HepG2 (cell line): ENCODE data around the gene RHOBTB1. TPM values are rescaled to one million over a fixed set of nuclear protein-coding genes. Genes with fewer than 3 reads are reported as not detected.

Source experiments
- ATAC-seq: fragments of 200-7000 bp; cut with Tn5 transposase; 3 replicates; pipeline ENCODE4 v1.9.1; 2020; ENCODE audit warnings: mild to moderate bottlenecking, moderate library complexity
- BruUV-seq: library from RNA; stranded (reverse); fragments of 400-500 nt; replicated peaks from 2 replicates; lab custom pipeline; 2021; lab: Mats Ljungman, UMichigan
- CTCF ChIA-PET: fragments of 300-600 bp; formaldehyde crosslinking; extraction: SDS; loops from one replicate; lab custom pipeline; 2021; ENCODE audit warnings: low total read pairs, inconsistent platforms, low intra/inter-chr PET ratio; lab: Yijun Ruan, JAX
- POLR2A ChIA-PET: fragments of 350-600 bp; sonication (Branson Sonifier 250); formaldehyde crosslinking; loops from one replicate; lab custom pipeline; 2020; ENCODE audit warnings: antibody characterized with exemption, inconsistent platforms; lab: Yijun Ruan, JAX
- DNase-seq: peaks from one replicate; pipeline ENCODE4 v3.0.0-alpha.2; 2015; ENCODE audit warnings: low spot score
- FAIRE-seq: peaks from 3 replicates; lab custom pipeline; 2011; peaks lifted over from hg19 to GRCh38; lab: Jason Lieb, UNC
- H2AFZ ChIP-seq: one replicate; pipeline ENCODE4 v1.6.1; 2011; ENCODE audit warnings: low read length, inconsistent platforms
- H3K27ac ChIP-seq: fragments of 300-600 bp; 3 replicates; pipeline ENCODE4 v1.8.0; 2011; ENCODE audit warnings: mixed run types, mild to moderate bottlenecking, mixed read lengths, low read length, inconsistent platforms; ENCODE audit not compliant: insufficient read depth; ENCODE audit errors: extremely low read length
- H3K27me3 ChIP-seq, 2 experiments: fragments of 200-600 bp in 1 of 2; 2 replicates in 1 of 2; 3 replicates in 1 of 2; pipeline versions ENCODE4 v1.6.0 to v1.8.0; 2011; ENCODE audit warnings: low read length in 2 of 2, mild to moderate bottlenecking in 2 of 2, moderate library complexity in 2 of 2, inconsistent platforms in 1 of 2; ENCODE audit not compliant: insufficient read depth in 2 of 2, control insufficient read depth in 1 of 2
- H3K36me3 ChIP-seq, 2 experiments: fragments of 200-600 bp in 1 of 2; replicated peaks in 1 of 2; 2 replicates in 1 of 2; 3 replicates in 1 of 2; pipeline versions ENCODE4 v1.5.1 to v1.8.0; 2011; ENCODE audit warnings: low read length in 2 of 2, inconsistent platforms in 1 of 2; ENCODE audit not compliant: insufficient read depth in 2 of 2, control insufficient read depth in 1 of 2
- H3K4me1 ChIP-seq: 2 replicates; pipeline ENCODE4 v1.5.1; 2012; ENCODE audit warnings: low read length, inconsistent platforms; ENCODE audit not compliant: insufficient read depth
- H3K4me2 ChIP-seq: 2 replicates; pipeline ENCODE4 v1.6.0; 2011; ENCODE audit warnings: low read depth, low read length, inconsistent platforms
- H3K4me3 ChIP-seq, 3 experiments: fragments of 200-600 bp in 1 of 3; sonication (generic), shearing (Covaris generic) in 1 of 3; replicated peaks in 1 of 3; 2 replicates each; pipeline ENCODE4 v1.5.1; 2011 to 2016; ENCODE audit warnings: low read length in 3 of 3, inconsistent platforms in 2 of 3, low read depth in 2 of 3, mild to moderate bottlenecking in 2 of 3, control low read depth in 1 of 3, mixed read lengths in 1 of 3; ENCODE audit not compliant: insufficient read depth in 1 of 3
- H3K79me2 ChIP-seq: one replicate; pipeline ENCODE4 v1.6.1; 2011; ENCODE audit warnings: low read length, inconsistent platforms; ENCODE audit not compliant: insufficient read depth
- H3K9ac ChIP-seq: 2 replicates; pipeline ENCODE4 v1.6.0; 2011; ENCODE audit warnings: mild to moderate bottlenecking, low read depth, low read length, inconsistent platforms; ENCODE audit not compliant: insufficient read depth
- H3K9me3 ChIP-seq: 2 replicates; pipeline ENCODE4 v1.5.1; 2012; ENCODE audit warnings: mild to moderate bottlenecking, low read length
- H4K20me1 ChIP-seq: 2 replicates; pipeline ENCODE4 v1.6.0; 2011; ENCODE audit warnings: inconsistent platforms, mild to moderate bottlenecking, low read length, moderate library complexity; ENCODE audit not compliant: insufficient read depth
- CCDC6 ChIP-seq: sonication (generic); formaldehyde crosslinking; IDR thresholded peaks from 2 replicates; pipeline ENCODE4 v1.8.1; 2022; ENCODE audit warnings: mild to moderate bottlenecking, missing genetic modification reagents, moderate library complexity
- MTF1 ChIP-seq: sonication (generic); formaldehyde crosslinking; IDR thresholded peaks from 2 replicates; pipeline ENCODE4 v1.5.0; 2020; ENCODE audit warnings: missing genetic modification reagents
- NFIC ChIP-seq: IDR thresholded peaks from 2 replicates; pipeline ENCODE4 v1.6.1; 2012; ENCODE audit warnings: mild to moderate bottlenecking, low read length, inconsistent platforms
- ZBTB21 ChIP-seq: sonication (generic); formaldehyde crosslinking; IDR thresholded peaks from 2 replicates; pipeline ENCODE4 v1.4.0; 2020; ENCODE audit warnings: missing genetic modification reagents
- ZNF451 ChIP-seq: sonication (generic); formaldehyde crosslinking; IDR thresholded peaks from 2 replicates; pipeline ENCODE4 v1.5.0; 2020; ENCODE audit warnings: mild to moderate bottlenecking, missing genetic modification reagents
- ZNF775 ChIP-seq: sonication (generic); formaldehyde crosslinking; IDR thresholded peaks from 2 replicates; pipeline ENCODE4 v1.4.0; 2020; ENCODE audit warnings: missing genetic modification reagents, mild to moderate bottlenecking, moderate library complexity, borderline replicate concordance
- in situ Hi-C: cut with HindIII; loops from 2 replicates; pipeline ENCODE4 v1.10.0; 2017; ENCODE audit warnings: low pct_unique_long_range_greater_than_20kb; ENCODE audit not compliant: extremely low pct_ligation_motif_present
- intact Hi-C: fragments of 100-400 bp; cut with micrococcal nuclease; formaldehyde crosslinking; loops from one replicate; pipeline ENCODE4 v1.10.0; 2022; ENCODE audit not compliant: unreplicated experiment
- polyA plus RNA-seq, 8 experiments: library from polyadenylated mRNA; depleted of rRNA in 3 of 8; stranded (reverse) in 7 of 8; unstranded in 1 of 8; fragments of >200 nt; fragmentation: Illumina TruSeq in 4 of 8; extraction: Trizol in 4 of 8; gene quantifications; 2 replicates each; pipeline versions ENCODE4 v1.2.1 to v1.2.3, GENCODE V29; 2011 to 2016; ENCODE audit warnings: low read depth in 4 of 8, missing spikeins in 1 of 8, mixed read lengths in 1 of 8; ENCODE audit not compliant: insufficient read depth in 1 of 8
- total RNA-seq, 5 experiments: library from RNA; depleted of rRNA; stranded (reverse); fragments of >200 nt; fragmentation: Illumina TruSeq; extraction: Trizol; gene quantifications; 2 replicates each; pipeline ENCODE4 v1.2.3, GENCODE V29; 2016; ENCODE audit warnings: low read depth in 1 of 5
- TF ChIP-seq, protein P1 (sequence below): sonication (generic); formaldehyde crosslinking; IDR thresholded peaks from 2 replicates; pipeline ENCODE4 v1.8.1; 2023; ENCODE audit warnings: mild to moderate bottlenecking, missing genetic modification reagents
- TF ChIP-seq, protein P2 (sequence below): sonication (generic); formaldehyde crosslinking; IDR thresholded peaks from 2 replicates; pipeline ENCODE4 v1.5.0; 2020; ENCODE audit warnings: mild to moderate bottlenecking, missing genetic modification reagents
- TF ChIP-seq, protein P3 (sequence below): sonication (generic); formaldehyde crosslinking; IDR thresholded peaks from 2 replicates; pipeline ENCODE4 v1.4.0; 2020; ENCODE audit warnings: missing genetic modification reagents

Gene RHOBTB1
- total and polyA plus RNA-seq, 2 of the 13 experiments (the other 11 are each of a cell fraction or from before 2014, with no cell fraction given) = 18.8 to 59.5 TPM

DNA sequence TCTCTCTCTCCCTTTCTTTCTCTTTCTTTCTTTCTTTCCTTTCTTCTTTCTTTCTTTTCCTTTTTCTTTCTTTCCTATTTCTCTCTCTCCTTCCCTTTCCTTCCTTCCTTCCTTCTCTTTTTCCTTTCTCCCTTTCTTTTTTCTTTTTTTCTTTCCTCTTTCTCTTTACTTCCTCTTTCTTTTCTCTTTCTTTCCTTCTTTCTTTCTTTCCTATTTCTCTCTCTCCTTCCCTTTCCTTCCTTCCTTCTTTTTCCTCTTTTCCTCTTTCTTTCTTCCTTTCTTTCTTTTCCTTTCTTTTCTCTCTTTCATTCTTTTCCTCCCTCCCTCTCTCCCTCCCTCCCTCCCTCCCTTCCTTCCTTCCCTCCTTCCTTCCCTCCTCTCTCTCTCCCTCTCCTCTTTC, 81.5 kb downstream of the RHOBTB1 start:
- intact Hi-C loops = no loop called here
- no peaks in the 10 kb centered on the region for H3K4me1 ChIP-seq
- DNase-seq (no peak), ATAC-seq (no peak), FAIRE-seq (no peak)
- H2AFZ ChIP-seq = no peak overlapping the region
- H3K9me3 ChIP-seq = no peaks in the 10 kb centered on the region
- no peak overlapping the region for H3K27ac ChIP-seq
- in situ Hi-C loops = no loop called here
- CTCF ChIA-PET = no interaction called here
- TF ChIP-seq MTF1 (CRISPR knock-in tag) = no peak
- TF ChIP-seq, protein P1, sequence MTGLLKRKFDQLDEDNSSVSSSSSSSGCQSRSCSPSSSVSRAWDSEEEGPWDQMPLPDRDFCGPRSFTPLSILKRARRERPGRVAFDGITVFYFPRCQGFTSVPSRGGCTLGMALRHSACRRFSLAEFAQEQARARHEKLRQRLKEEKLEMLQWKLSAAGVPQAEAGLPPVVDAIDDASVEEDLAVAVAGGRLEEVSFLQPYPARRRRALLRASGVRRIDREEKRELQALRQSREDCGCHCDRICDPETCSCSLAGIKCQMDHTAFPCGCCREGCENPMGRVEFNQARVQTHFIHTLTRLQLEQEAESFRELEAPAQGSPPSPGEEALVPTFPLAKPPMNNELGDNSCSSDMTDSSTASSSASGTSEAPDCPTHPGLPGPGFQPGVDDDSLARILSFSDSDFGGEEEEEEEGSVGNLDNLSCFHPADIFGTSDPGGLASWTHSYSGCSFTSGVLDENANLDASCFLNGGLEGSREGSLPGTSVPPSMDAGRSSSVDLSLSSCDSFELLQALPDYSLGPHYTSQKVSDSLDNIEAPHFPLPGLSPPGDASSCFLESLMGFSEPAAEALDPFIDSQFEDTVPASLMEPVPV = no peak
- no peak for TF ChIP-seq ZBTB21 (CRISPR knock-in tag)
- TF ChIP-seq CCDC6 (CRISPR knock-in tag) = no peak
- TF ChIP-seq, protein P2, sequence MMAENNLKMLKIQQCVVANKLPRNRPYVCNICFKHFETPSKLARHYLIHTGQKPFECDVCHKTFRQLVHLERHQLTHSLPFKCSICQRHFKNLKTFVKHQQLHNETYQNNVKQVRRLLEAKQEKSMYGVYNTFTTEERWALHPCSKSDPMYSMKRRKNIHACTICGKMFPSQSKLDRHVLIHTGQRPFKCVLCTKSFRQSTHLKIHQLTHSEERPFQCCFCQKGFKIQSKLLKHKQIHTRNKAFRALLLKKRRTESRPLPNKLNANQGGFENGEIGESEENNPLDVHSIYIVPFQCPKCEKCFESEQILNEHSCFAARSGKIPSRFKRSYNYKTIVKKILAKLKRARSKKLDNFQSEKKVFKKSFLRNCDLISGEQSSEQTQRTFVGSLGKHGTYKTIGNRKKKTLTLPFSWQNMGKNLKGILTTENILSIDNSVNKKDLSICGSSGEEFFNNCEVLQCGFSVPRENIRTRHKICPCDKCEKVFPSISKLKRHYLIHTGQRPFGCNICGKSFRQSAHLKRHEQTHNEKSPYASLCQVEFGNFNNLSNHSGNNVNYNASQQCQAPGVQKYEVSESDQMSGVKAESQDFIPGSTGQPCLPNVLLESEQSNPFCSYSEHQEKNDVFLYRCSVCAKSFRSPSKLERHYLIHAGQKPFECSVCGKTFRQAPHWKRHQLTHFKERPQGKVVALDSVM = no peak
- no peak for TF ChIP-seq ZNF451 (CRISPR knock-in tag)
- no peak for TF ChIP-seq ZNF775 (CRISPR knock-in tag)
- TF ChIP-seq, protein P3, sequence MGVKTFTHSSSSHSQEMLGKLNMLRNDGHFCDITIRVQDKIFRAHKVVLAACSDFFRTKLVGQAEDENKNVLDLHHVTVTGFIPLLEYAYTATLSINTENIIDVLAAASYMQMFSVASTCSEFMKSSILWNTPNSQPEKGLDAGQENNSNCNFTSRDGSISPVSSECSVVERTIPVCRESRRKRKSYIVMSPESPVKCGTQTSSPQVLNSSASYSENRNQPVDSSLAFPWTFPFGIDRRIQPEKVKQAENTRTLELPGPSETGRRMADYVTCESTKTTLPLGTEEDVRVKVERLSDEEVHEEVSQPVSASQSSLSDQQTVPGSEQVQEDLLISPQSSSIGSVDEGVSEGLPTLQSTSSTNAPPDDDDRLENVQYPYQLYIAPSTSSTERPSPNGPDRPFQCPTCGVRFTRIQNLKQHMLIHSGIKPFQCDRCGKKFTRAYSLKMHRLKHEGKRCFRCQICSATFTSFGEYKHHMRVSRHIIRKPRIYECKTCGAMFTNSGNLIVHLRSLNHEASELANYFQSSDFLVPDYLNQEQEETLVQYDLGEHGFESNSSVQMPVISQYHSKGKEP = no peak
- TF ChIP-seq NFIC = no peak
- no peaks in the 10 kb centered on the region for H3K36me3 ChIP-seq
- H4K20me1 ChIP-seq = no peaks in the 10 kb centered on the region
- no peak overlapping the region for H3K4me3 ChIP-seq
- no peaks in the 10 kb centered on the region for H3K79me2 ChIP-seq
- no peaks in the 10 kb centered on the region for H3K27me3 ChIP-seq
- H3K4me2 ChIP-seq = no peak overlapping the region
- POLR2A ChIA-PET = no interaction called here
- no peak overlapping the region for H3K9ac ChIP-seq
- BruUV-seq = no TSS peak
